ENCODE data around the gene MCF2L2.
A peak's percentile ranks its signal among the peaks of the same experiment; 100 is the strongest.

Gene MCF2L2

DNA sequence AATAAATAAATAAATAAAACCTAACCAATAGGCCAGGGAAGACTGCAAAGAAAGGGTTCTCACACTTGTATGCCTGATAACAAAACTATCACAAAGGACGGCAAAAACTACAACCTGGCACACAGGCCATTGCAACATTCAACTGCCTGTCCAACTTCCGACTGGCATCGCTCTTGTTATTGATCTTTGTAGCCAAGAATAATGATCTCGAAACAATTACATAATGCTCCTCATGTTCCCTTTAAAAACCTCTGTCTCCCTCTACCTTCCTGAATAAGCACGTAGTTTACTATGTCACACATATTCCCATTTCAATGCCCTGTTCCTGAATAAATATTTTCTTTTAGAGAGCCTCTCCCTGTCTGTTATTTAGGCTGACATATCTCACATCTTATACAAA, 101.1 kb downstream of the MCF2L2 start:
- DNase-seq (ENCODE audit: low spot score), result no peak

DNA sequence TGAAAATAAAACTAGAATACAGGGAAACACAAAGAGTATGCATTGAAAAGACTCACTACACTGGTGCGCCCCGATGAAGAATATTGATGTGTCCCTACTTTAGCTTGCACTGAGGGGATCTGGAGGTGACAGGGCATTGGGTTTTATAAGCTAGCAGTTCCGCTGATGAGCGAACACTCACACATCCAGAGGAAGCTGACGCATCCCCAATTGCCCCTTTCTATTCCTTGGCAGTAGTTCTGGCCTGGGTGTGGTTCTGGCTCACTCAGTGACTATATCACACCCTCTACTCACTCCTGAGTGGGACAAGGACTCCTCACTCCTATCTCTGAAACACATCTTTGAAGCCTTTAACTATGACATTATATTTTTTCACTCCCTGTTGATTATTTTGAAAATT, 104.3 kb downstream of the MCF2L2 start:
- DNase-seq (ENCODE audit: low spot score), result no peak

DNA sequence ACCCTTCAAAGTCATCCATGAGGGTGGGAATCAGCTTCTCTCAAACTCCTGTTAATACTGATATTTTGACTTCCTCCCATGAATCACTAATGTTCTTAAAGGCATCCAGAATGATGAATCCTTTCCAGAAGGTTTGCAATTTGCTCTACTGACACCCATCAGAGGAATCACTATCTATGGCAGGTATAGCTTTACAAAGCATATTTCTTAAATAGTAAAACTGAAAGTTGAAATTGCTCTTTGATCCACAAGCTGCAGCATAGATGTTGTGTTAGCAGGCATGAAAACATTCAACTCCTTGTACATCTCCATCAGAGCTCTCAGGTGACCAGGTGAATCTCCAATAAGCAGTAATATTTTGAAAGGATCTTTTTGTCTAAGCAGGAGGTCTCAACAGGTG, 109.0 kb downstream of the MCF2L2 start:
- no peak for DNase-seq (ENCODE audit: low spot score)

- no peak for DNase-seq (ENCODE audit: low spot score)
Observed at GRCh38 chr3:183318877-183319276, 109.5 kb downstream of the MCF2L2 start.

GRCh38 chr3:183317886-183318865, 110.2 kb downstream of the MCF2L2 start:
- DNase-seq (ENCODE audit: low spot score), result no peak

DNA sequence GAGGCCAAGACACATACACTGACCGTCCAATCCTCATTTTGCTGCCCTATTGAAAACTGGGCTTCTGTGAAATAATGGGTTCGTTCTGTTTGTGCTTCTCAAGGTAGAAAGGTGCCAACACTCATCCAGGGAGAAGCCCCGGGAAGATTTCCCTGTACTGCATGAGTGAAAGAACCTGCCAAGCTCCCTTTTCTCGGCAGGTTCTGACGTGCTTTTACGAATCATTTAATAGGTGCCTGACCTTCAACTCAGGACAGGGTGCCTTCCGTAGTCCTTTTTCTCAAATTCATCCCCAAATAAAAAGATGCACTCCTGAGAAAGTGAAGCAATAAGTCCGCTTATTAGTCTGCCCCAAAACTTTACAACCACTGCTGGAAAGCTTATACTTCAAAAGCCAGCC, 111.1 kb downstream of the MCF2L2 start:
- no peak for DNase-seq (ENCODE audit: low spot score)

GRCh38 chr3:183315739-183316138, 112.7 kb downstream of the MCF2L2 start:
- no peak for DNase-seq (ENCODE audit: low spot score)

GRCh38 chr3:183313764-183314163, 114.7 kb downstream of the MCF2L2 start:
- no peak for DNase-seq (ENCODE audit: low spot score)

GRCh38 chr3:183313351-183313750, 115.1 kb downstream of the MCF2L2 start:
- peak; percentile 40 for DNase-seq (ENCODE audit: low spot score)

DNA sequence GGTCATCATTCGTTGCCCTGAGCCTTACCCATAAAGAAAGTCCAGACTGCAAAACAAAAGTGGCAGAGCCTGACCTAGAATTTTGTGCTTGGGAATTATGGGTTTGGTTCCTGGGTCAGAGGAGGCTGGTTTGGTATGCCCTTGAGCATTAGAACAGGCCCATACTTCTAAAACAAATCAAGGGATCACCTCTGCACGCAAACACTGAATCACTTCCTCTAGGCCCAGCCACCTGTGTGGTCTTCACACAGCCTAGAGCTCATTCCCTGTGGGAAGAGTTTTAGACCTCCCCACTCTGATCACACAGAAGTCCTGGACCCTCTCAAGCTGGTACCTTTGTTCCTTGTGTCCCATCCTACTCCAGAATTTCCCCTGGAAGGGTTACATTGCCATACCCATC, 116.0 kb downstream of the MCF2L2 start:
- DNase-seq (ENCODE audit: low spot score), result no peak

GRCh38 chr3:183310936-183311335, 117.5 kb downstream of the MCF2L2 start:
- no peak for DNase-seq (ENCODE audit: low spot score)

DNA sequence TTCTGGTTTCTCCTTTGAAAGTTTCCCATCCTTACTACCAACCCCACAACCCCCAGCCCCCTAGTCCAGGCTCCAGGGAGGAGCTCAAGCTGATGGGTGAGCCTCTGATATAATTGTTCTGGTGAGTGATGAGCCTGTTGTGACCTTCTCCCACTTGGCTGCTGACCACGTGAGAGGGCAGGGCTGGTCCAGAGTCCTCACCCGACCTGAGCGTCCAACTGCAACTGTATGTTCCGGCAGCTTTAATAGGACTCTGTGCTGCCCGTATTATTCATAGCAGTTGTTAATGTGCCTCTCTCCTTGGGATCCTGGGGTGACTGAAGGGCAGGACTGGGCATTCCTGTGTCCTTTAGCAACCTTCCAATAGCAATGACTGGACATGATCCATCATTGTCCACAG, 119.1 kb downstream of the MCF2L2 start:
- no peak for DNase-seq (ENCODE audit: low spot score)

- DNase-seq (ENCODE audit: low spot score), result peak; percentile 70
Observed at GRCh38 chr3:183308751-183309150, 119.7 kb downstream of the MCF2L2 start.

DNA sequence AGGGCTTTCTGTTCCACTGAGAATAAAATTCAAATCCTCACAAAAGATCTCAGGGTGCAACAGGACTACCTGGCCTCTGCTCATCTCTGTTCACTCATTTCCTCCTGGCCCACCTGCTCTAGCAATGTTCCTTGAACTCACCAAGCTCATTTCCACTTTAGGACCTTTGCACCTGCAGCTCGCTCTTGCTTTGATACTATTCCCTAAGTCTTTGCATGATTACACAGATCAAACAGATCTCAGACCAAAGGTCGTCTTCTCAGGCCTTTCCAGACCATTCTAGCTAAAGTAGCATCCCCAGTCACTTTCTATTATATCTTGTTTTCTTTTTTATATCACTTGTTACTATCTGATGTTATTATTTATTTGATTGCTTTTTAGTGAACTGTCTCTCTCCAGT, 120.7 kb downstream of the MCF2L2 start:
- DNase-seq (ENCODE audit: low spot score), result no peak

- peak; percentile 93 for DNase-seq (ENCODE audit: low spot score)
Observed at GRCh38 chr3:183306798-183307671, 121.4 kb downstream of the MCF2L2 start.

DNA sequence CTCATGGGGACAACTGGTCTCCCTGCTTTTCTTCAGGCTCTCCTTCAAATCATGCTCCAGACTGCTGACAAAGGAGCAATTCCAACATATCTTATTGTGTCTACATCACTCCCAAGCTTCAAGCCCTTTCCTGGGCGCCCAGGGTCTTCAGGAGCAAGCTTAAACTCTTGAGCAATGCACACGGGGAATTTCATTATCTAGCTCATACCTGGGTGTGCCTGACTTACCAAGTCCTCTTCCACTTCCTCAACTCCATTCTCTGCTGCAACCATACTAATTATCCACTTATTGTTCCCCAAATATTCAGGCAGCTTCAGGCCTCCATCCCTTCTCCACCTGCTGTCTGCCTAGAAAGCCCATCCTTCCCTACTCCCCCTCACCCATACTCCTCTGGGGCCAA, 124.7 kb downstream of the MCF2L2 start:
- no peak for DNase-seq (ENCODE audit: low spot score)

- DNase-seq (ENCODE audit: low spot score), result no peak
Observed at GRCh38 chr3:183301937-183302580, 126.4 kb downstream of the MCF2L2 start.

GRCh38 chr3:183300996-183301562, 127.3 kb downstream of the MCF2L2 start:
- no peak for DNase-seq (ENCODE audit: low spot score)

- DNase-seq (ENCODE audit: low spot score), result no peak
Observed at GRCh38 chr3:183299976-183300375, 128.4 kb downstream of the MCF2L2 start.

DNA sequence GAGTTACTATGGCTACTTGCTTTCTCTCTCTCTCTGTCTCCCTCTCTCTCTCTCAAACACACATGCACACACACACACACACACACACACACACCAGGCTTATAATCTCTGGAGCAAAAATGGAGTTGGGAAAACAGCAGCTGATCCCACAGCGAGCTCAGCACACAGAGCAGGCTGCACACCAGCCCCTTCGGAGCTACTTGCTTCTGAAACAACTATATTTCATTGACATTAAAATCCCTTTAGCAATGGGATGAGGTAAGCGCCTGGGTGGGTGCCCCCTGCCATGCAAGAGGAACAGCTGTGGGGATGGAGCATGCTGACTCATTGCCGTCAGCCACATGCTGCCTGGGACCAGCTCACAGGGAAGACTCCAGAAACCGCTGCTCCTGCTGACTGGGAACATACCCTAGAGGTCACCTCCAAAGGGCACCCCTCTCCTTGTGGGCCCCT, 129.7 kb downstream of the MCF2L2 start:
- DNase-seq (ENCODE audit: low spot score), result peak; percentile 67

- DNase-seq (ENCODE audit: low spot score), result no peak
Observed at GRCh38 chr3:183296944-183297343, 131.5 kb downstream of the MCF2L2 start.

DNA sequence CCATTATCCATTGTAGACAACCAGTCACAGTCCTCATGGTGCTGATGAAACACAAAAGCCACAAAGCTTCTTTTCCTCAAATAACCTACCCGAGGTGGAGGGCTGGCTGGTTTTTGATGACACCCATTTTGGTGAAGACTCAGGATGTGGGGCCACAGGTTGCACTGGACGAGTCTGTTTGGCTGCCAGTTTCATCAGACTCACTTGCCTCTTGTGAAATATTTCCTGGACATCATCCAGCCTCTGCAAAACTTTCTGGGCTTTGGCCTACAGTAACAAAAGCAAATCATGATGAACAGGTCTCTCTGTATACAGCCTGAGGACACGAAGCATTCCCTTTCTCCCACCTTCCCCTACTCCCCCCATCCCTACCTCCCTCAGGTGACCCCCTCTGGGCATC, 133.2 kb downstream of the MCF2L2 start:
- peak; percentile 59 for DNase-seq (ENCODE audit: low spot score)

All from pons (tissue), 1 donor.